K562 (cell line): Measurements from ENCODE around the gene MKLN1. TPM values are rescaled to one million over a fixed set of nuclear protein-coding genes. Genes with fewer than 3 reads are reported as not detected.

ENCODE experiments used
- BCOR ChIP-seq: fragments of 450-650 bp; IDR thresholded peaks from 2 replicates; pipeline ENCODE4 v1.6.1; 2016
- CBX3 ChIP-seq, 2 experiments: IDR thresholded peaks; 1 replicate in 1 of 2; 2 replicates in 1 of 2; pipeline ENCODE4 v1.6.1; 2012; ENCODE audit warnings: inconsistent platforms in 2 of 2, low read length in 2 of 2, borderline replicate concordance in 1 of 2, control low read depth in 1 of 2
- CHD1 ChIP-seq: fragments of 200-600 bp; sonication (generic); IDR thresholded peaks from one replicate; pipeline ENCODE4 v1.6.1; 2012; ENCODE audit warnings: mild to moderate bottlenecking, moderate library complexity, low read length, inconsistent platforms
- CHD4 ChIP-seq: fragments of 200-600 bp; sonication (generic); IDR thresholded peaks from 3 replicates; pipeline ENCODE4 v1.6.1; 2012; ENCODE audit warnings: low read depth, mild to moderate bottlenecking, mixed read lengths, low read length, inconsistent platforms; ENCODE audit not compliant: insufficient read depth, insufficient replicate concordance, poor library complexity, severe bottlenecking
- CREB3L1 ChIP-seq: fragments of 450-650 bp; IDR thresholded peaks from 2 replicates; pipeline ENCODE4 v1.6.1; 2014; ENCODE audit warnings: low read depth, mild to moderate bottlenecking, moderate library complexity, borderline replicate concordance
- EGR1 ChIP-seq: fragments of 450-650 bp; conservative IDR thresholded peaks from 2 replicates; pipeline ENCODE4 v1.6.1; 2017; ENCODE audit warnings: mild to moderate bottlenecking
- SRSF3 ChIP-seq: fragments of 200-400 bp; formaldehyde crosslinking; IDR thresholded peaks from 2 replicates; pipeline ENCODE4 v1.6.1; 2016; ENCODE audit warnings: mild to moderate bottlenecking, low read length, moderate library complexity; ENCODE audit not compliant: insufficient read depth
- TAL1 ChIP-seq: fragments of 450-650 bp; IDR thresholded peaks from 2 replicates; pipeline ENCODE4 v1.6.1; 2016; ENCODE audit warnings: mild to moderate bottlenecking
- ZBTB40 ChIP-seq, 2 experiments: fragments of 450-650 bp in 1 of 2; sonication (generic) in 1 of 2; formaldehyde crosslinking in 1 of 2; IDR thresholded peaks; 2 replicates each; pipeline versions ENCODE4 v1.7.1 to v1.9.0; 2016 to 2022; ENCODE audit warnings: inconsistent platforms in 1 of 2, mild to moderate bottlenecking in 1 of 2, missing genetic modification reagents in 1 of 2
- ZNF444 ChIP-seq: fragments of 250-450 bp; sonication (Bioruptor Pico); IDR thresholded peaks from 2 replicates; pipeline ENCODE4 v1.4.0; 2020; ENCODE audit warnings: mild to moderate bottlenecking, moderate library complexity
- polyA plus RNA-seq, 8 experiments: library from polyadenylated mRNA; depleted of rRNA in 4 of 8; stranded (reverse) in 5 of 8; unstranded in 3 of 8; fragments of >200 nt; fragmentation: Nextera tagmentation in 2 of 8; fragmentation: Illumina TruSeq in 1 of 8; extraction: Ambion mirVana in 2 of 8; extraction: Trizol in 1 of 8; gene quantifications; 2 replicates each; pipeline versions ENCODE4 v1.2.1 to v1.2.3, GENCODE V29; 2011 to 2014; ENCODE audit warnings: inconsistent platforms in 1 of 8, missing spikeins in 1 of 8
- total RNA-seq, 7 experiments: library from RNA; depleted of rRNA in 6 of 7; stranded (reverse); fragments of >200 nt in 6 of 7; fragmentation: Illumina TruSeq in 2 of 7; extraction: Trizol in 2 of 7; gene quantifications; 2 replicates each; pipeline versions ENCODE4 v1.2.1 to v1.2.3, GENCODE V29; 2011 to 2021; ENCODE audit warnings: low replicate concordance in 1 of 7
- TF ChIP-seq, protein P1 (sequence below): sonication (generic); formaldehyde crosslinking; IDR thresholded peaks from 2 replicates; pipeline ENCODE4 v1.8.0; 2022; ENCODE audit warnings: missing genetic modification reagents, mild to moderate bottlenecking, moderate library complexity, borderline replicate concordance

MKLN1 gene
- total and polyA plus RNA-seq, 9 of the 15 experiments (the other 6 are each of a cell fraction or from before 2014, with no cell fraction given), result 18.6 to 80.4 (median 56.0) TPM

DNA sequence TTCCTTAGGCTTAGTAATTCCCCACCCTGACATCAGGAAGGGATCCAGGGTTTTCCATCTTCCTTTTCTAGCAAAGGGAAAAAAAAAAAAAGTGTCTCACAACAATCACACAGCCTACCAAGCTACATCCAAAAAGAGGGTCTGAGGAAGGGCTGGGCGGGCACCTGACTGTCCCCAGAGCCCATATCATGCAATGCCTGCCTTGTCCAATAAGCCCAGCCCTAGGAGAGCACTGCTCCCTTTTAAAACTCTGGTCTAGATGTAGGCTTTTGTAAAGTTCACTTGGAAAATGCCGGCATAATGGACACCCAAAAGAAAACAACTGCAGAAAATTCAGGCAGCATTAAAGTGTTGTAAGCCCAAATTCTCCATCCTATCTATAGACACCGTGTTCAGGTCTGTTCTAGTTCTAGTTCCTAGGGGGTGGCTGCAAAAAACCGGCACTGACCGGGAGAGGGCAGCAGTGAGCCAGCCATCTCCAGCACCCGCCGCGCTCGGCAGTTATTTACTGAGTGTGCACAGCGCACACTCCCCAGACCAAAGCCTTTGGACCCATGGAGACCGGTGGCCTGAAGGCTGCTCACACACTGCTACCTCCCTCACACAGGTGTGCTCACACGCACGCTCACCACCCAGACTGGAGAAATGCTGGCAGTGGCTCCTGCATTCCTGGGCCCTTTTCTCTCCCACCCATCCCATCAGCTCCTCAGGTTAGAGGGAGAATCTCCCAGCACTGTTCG, 180.1 kb downstream of the MKLN1 start (continued):
- TF ChIP-seq ZBTB40 (IDR thresholded peaks at IDR 0.05) (no peak), ZBTB40 (CRISPR knock-in tag; IDR thresholded peaks at IDR 0.05) (no peak), TAL1 (no peak), SRSF3 (no peak), CREB3L1 (peak; percentile 67; the same call in 1 of the 2 replicates), ZNF444 (CRISPR knock-in tag) (no peak), CHD4 (no peak), CBX3 (IDR thresholded peaks at IDR 0.05; ENCODE audit: borderline replicate concordance in 1 of 2, low read length in 2 of 2) (peak in 1 of 2 experiments; percentile 34; a peak in 1 of 3 replicates), EGR1 (no peak), CHD1 (no peak), BCOR (no peak)
- TF ChIP-seq, protein P1, sequence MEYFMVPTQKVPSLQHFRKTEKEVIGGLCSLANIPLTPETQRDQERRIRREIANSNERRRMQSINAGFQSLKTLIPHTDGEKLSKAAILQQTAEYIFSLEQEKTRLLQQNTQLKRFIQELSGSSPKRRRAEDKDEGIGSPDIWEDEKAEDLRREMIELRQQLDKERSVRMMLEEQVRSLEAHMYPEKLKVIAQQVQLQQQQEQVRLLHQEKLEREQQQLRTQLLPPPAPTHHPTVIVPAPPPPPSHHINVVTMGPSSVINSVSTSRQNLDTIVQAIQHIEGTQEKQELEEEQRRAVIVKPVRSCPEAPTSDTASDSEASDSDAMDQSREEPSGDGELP (CRISPR knock-in tag), result peak; percentile 51; the same call in 1 of the 2 replicates
